H9 (cell line): Measurements from ENCODE around the gene RTN1. TPM values are rescaled to one million over a fixed set of nuclear protein-coding genes. Genes with fewer than 3 reads are reported as not detected.

Source experiments
- DNase-seq: peaks from one replicate; pipeline ENCODE4 v3.0.0-alpha.2; 2017
- H2AFZ ChIP-seq: one replicate; pipeline ENCODE4 v1.6.1; 2013; ENCODE audit warnings: mild to moderate bottlenecking, low read length, control low read depth, moderate library complexity
- H2AK5ac ChIP-seq: 2 replicates; pipeline ENCODE4 v1.6.1; 2013; ENCODE audit warnings: low read length, control low read depth, mixed read lengths; ENCODE audit not compliant: insufficient read length
- H2BK120ac ChIP-seq: one replicate; pipeline ENCODE4 v1.6.1; 2013; ENCODE audit warnings: low read depth, mild to moderate bottlenecking, low read length, control low read depth, inconsistent platforms; ENCODE audit not compliant: poor library complexity, severe bottlenecking
- H2BK12ac ChIP-seq: 2 replicates; pipeline ENCODE4 v1.6.1; 2013; ENCODE audit warnings: low read length, control low read depth, mixed read lengths, low read depth; ENCODE audit not compliant: insufficient read length
- H2BK15ac ChIP-seq: 2 replicates; pipeline ENCODE4 v1.6.1; 2013; ENCODE audit warnings: low read depth, low read length, control low read depth
- H2BK20ac ChIP-seq: one replicate; pipeline ENCODE4 v1.6.1; 2013; ENCODE audit warnings: low read depth, mild to moderate bottlenecking, low read length, control low read depth, inconsistent platforms; ENCODE audit not compliant: poor library complexity, severe bottlenecking
- H2BK5ac ChIP-seq: 2 replicates; pipeline ENCODE4 v1.6.1; 2013; ENCODE audit warnings: low read length, control low read depth, mixed read lengths; ENCODE audit not compliant: insufficient read length
- H3K14ac ChIP-seq: 2 replicates; pipeline ENCODE4 v1.6.1; 2013; ENCODE audit warnings: low read length, control low read depth; ENCODE audit not compliant: insufficient read depth
- H3K18ac ChIP-seq: 2 replicates; pipeline ENCODE4 v1.6.1; 2013; ENCODE audit warnings: low read depth, mild to moderate bottlenecking, mixed read lengths, low read length, control low read depth; ENCODE audit not compliant: insufficient read length
- H3K23ac ChIP-seq: 2 replicates; pipeline ENCODE4 v1.6.1; 2013; ENCODE audit warnings: low read length, control low read depth, mixed read lengths, low read depth; ENCODE audit not compliant: insufficient read length
- H3K23me2 ChIP-seq: 2 replicates; pipeline ENCODE4 v1.6.1; 2013; ENCODE audit warnings: low read depth, mild to moderate bottlenecking, mixed read lengths, low read length, control low read depth; ENCODE audit not compliant: insufficient read length, poor library complexity, severe bottlenecking
- H3K27ac ChIP-seq: 2 replicates; pipeline ENCODE4 v1.5.1; 2013; ENCODE audit warnings: low read length, control low read depth, mixed read lengths, low read depth; ENCODE audit not compliant: insufficient read length
- H3K27me3 ChIP-seq: 2 replicates; pipeline ENCODE4 v1.6.1; 2013; ENCODE audit warnings: low read length, control low read depth, inconsistent platforms; ENCODE audit not compliant: insufficient read depth
- H3K4ac ChIP-seq: 2 replicates; pipeline ENCODE4 v1.6.1; 2013; ENCODE audit warnings: low read depth, mild to moderate bottlenecking, control low read depth, inconsistent platforms, low read length, moderate library complexity
- H3K4me1 ChIP-seq: 2 replicates; pipeline ENCODE4 v1.6.1; 2013; ENCODE audit warnings: low read length, control low read depth, inconsistent platforms; ENCODE audit not compliant: insufficient read depth
- H3K4me2 ChIP-seq: 2 replicates; pipeline ENCODE4 v1.6.1; 2013; ENCODE audit warnings: low read length, control low read depth, mixed read lengths; ENCODE audit not compliant: insufficient read length, insufficient read depth
- H3K56ac ChIP-seq: 2 replicates; pipeline ENCODE4 v1.6.1; 2013; ENCODE audit warnings: low read depth, mild to moderate bottlenecking, mixed read lengths, low read length, control low read depth; ENCODE audit not compliant: insufficient read length
- H3K79me1 ChIP-seq: 2 replicates; pipeline ENCODE4 v1.6.1; 2013; ENCODE audit warnings: low read depth, mild to moderate bottlenecking, moderate library complexity, low read length, control low read depth, inconsistent platforms; ENCODE audit not compliant: insufficient read depth, poor library complexity, severe bottlenecking
- H3K79me2 ChIP-seq: 2 replicates; pipeline ENCODE4 v1.6.1; 2013; ENCODE audit warnings: low read length, control low read depth, inconsistent platforms; ENCODE audit not compliant: insufficient read depth
- H3K9ac ChIP-seq: 2 replicates; pipeline ENCODE4 v1.6.1; 2013; ENCODE audit warnings: low read length, control low read depth, mixed read lengths; ENCODE audit not compliant: insufficient read length; ENCODE audit errors: extremely low read depth
- H3K9me3 ChIP-seq: one replicate; pipeline ENCODE4 v1.6.1; 2013; ENCODE audit warnings: low read depth, low read length, inconsistent platforms; ENCODE audit not compliant: control insufficient read depth
- H3T11ph ChIP-seq: one replicate; pipeline ENCODE4 v1.6.1; 2013; ENCODE audit warnings: mild to moderate bottlenecking, low read length, control low read depth, inconsistent platforms
- H4K20me1 ChIP-seq: one replicate; pipeline ENCODE4 v1.6.1; 2013; ENCODE audit not compliant: control insufficient read depth, insufficient read length, insufficient read depth
- H4K5ac ChIP-seq: 2 replicates; pipeline ENCODE4 v1.6.1; 2013; ENCODE audit warnings: low read depth, mild to moderate bottlenecking, mixed read lengths, low read length, control low read depth; ENCODE audit not compliant: insufficient read length
- H4K8ac ChIP-seq: replicated peaks from 2 replicates; pipeline ENCODE4 v1.6.1; 2013; ENCODE audit warnings: low read length, control low read depth, mixed read lengths, low read depth; ENCODE audit not compliant: insufficient read length
- H4K91ac ChIP-seq: 2 replicates; pipeline ENCODE4 v1.6.1; 2013; ENCODE audit warnings: low read depth, mild to moderate bottlenecking, moderate library complexity, mixed read lengths, low read length, control low read depth; ENCODE audit not compliant: insufficient read length
- H3K27ac Mint-ChIP-seq, 3 experiments: 2 replicates in 2 of 3; 3 replicates in 1 of 3; pipeline ENCODE4 v1.8.0; 2020 to 2021; ENCODE audit warnings: mixed read lengths in 3 of 3, mild to moderate bottlenecking in 1 of 3, moderate library complexity in 1 of 3
- H3K27me3 Mint-ChIP-seq: 2 replicates; pipeline ENCODE4 v1.8.0; 2021; ENCODE audit warnings: low read depth, mild to moderate bottlenecking, moderate library complexity, mixed read lengths
- H3K36me3 Mint-ChIP-seq, 3 experiments: 2 replicates in 2 of 3; 3 replicates in 1 of 3; pipeline ENCODE4 v1.8.0; 2020 to 2021; ENCODE audit warnings: low read depth in 3 of 3, mixed read lengths in 3 of 3; ENCODE audit not compliant: insufficient read depth in 1 of 3
- H3K4me1 Mint-ChIP-seq, 2 experiments: 2 replicates each; pipeline ENCODE4 v1.8.0; 2020; ENCODE audit warnings: mixed read lengths in 2 of 2
- H3K4me3 Mint-ChIP-seq, 2 experiments: 2 replicates in 1 of 2; 3 replicates in 1 of 2; pipeline ENCODE4 v1.8.0; 2020 to 2021; ENCODE audit warnings: mild to moderate bottlenecking in 2 of 2, mixed read lengths in 2 of 2, moderate library complexity in 1 of 2
- H3K9me3 Mint-ChIP-seq, 2 experiments: 2 replicates in 1 of 2; 3 replicates in 1 of 2; pipeline ENCODE4 v1.8.0; 2020; ENCODE audit warnings: mild to moderate bottlenecking in 2 of 2, mixed read lengths in 2 of 2, moderate library complexity in 1 of 2
- WGBS: extraction: QIAGEN DNeasy Blood & Tissue Kit; methylation state at CpG from one replicate; pipeline ENCODE4 v1.1.7; 2013; ENCODE audit warnings: missing lambda C conversion rate, low lambda C conversion rate, mixed read lengths; ENCODE audit not compliant: insufficient read length; ENCODE audit errors: extremely low coverage; 5-methylcytosine and 5-hydroxymethylcytosine counted together
- total RNA-seq: library from RNA; stranded (reverse); gene quantifications from 2 replicates; pipeline ENCODE4 v1.2.1, GENCODE V29; 2021
- TF ChIP-seq, protein P1 (sequence below): fragments of 200-600 bp; sonication (generic); conservative IDR thresholded peaks from 3 replicates; pipeline ENCODE4 v1.8.0; 2021; ENCODE audit warnings: antibody characterized with exemption, mild to moderate bottlenecking

The RTN1 gene
- total RNA-seq, 1 experiment from 2014 or later = 1.8 TPM

DNA sequence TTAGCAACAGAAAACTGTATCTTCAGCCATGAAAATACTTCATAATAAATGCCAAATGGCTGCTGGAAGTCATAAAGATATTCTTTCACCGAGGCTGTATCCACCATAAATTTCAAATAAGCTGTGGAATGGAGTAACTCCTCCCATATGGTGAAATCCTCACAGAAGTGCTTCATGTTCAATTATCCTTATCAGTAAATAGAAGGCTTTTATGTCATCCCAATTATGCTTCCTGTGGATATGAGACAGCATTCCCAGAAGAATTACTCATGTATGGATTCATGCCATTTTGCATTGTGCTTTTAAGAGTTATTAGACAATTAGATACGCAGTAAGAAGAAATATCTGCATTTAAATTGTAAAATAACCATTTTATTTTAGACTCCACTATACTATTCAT lies 99.0 kb downstream of the RTN1 start:
- H3K18ac ChIP-seq = no peak overlapping the region
- Mint-ChIP-seq H3K27me3 (no peaks in the 10 kb centered on the region), H3K36me3 (no peaks in the 10 kb centered on the region), H3K4me1 (peaks cover 14 to 16% of the 10 kb centered on the region in 2 experiments), H3K9me3 (no peaks in the 10 kb centered on the region), H3K27ac (no peak overlapping the region), H3K4me3 (no peak overlapping the region)
- no peaks in the 10 kb centered on the region for H3K9me3 ChIP-seq
- H3K23ac ChIP-seq = no peak overlapping the region
- no peak overlapping the region for H4K91ac ChIP-seq
- H3K79me2 ChIP-seq = no peaks in the 10 kb centered on the region
- H3T11ph ChIP-seq = no peak overlapping the region
- H3K56ac ChIP-seq = no peak overlapping the region
- no peak overlapping the region for H2BK12ac ChIP-seq
- H3K4me1 ChIP-seq = no peaks in the 10 kb centered on the region
- no peak overlapping the region for H3K4ac ChIP-seq
- no peak overlapping the region for H2AK5ac ChIP-seq
- WGBS = no CpG with 5 or more reads among the region's 2 CpGs
- no peak overlapping the region for H2BK15ac ChIP-seq
- no peak overlapping the region for H3K9ac ChIP-seq
- H3K23me2 ChIP-seq = no peaks in the 10 kb centered on the region
- H2BK5ac ChIP-seq = no peak overlapping the region
- H2BK120ac ChIP-seq = no peak overlapping the region
- no peak overlapping the region for H2BK20ac ChIP-seq
- no peaks in the 10 kb centered on the region for H3K79me1 ChIP-seq
- H4K20me1 ChIP-seq = no peaks in the 10 kb centered on the region
- H4K8ac ChIP-seq = no peak overlapping the region
- no peaks in the 10 kb centered on the region for H3K27me3 ChIP-seq
- no peak overlapping the region for H2AFZ ChIP-seq
- no peak overlapping the region for H3K4me2 ChIP-seq
- TF ChIP-seq, protein P1, sequence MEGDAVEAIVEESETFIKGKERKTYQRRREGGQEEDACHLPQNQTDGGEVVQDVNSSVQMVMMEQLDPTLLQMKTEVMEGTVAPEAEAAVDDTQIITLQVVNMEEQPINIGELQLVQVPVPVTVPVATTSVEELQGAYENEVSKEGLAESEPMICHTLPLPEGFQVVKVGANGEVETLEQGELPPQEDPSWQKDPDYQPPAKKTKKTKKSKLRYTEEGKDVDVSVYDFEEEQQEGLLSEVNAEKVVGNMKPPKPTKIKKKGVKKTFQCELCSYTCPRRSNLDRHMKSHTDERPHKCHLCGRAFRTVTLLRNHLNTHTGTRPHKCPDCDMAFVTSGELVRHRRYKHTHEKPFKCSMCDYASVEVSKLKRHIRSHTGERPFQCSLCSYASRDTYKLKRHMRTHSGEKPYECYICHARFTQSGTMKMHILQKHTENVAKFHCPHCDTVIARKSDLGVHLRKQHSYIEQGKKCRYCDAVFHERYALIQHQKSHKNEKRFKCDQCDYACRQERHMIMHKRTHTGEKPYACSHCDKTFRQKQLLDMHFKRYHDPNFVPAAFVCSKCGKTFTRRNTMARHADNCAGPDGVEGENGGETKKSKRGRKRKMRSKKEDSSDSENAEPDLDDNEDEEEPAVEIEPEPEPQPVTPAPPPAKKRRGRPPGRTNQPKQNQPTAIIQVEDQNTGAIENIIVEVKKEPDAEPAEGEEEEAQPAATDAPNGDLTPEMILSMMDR = no peak
- DNase-seq = no peak
- H3K14ac ChIP-seq = no peak overlapping the region
- H4K5ac ChIP-seq = no peak overlapping the region
- no peak overlapping the region for H3K27ac ChIP-seq
